Measurements from ENCODE around the gene MAPK6. TPM values are rescaled to one million over a fixed set of nuclear protein-coding genes. Genes with fewer than 3 reads are reported as not detected.

The MAPK6 gene
- total and polyA plus RNA-seq, 8 donors, result 24.6 to 35.8 (median 26.4) TPM

- no peak overlapping the region for H3K27ac ChIP-seq
- no peak for ATAC-seq
- no peak for TF ChIP-seq CTCF (IDR thresholded peaks at IDR 0.05)
- no peaks in the 10 kb centered on the region for H3K36me3 ChIP-seq
- no peaks in the 10 kb centered on the region for H3K9me3 ChIP-seq
- no peak for DNase-seq
- H3K27me3 ChIP-seq, result no peaks in the 10 kb centered on the region
- intact Hi-C loops (cut with DNase I), result no loop called here
- no peaks in the 10 kb centered on the region for H3K4me1 ChIP-seq
- H3K4me3 ChIP-seq, result no peak overlapping the region
These were observed 59.3 kb downstream of the MAPK6 start for GRCh38 chr15:52078197-52078875.

- ATAC-seq, result peak; percentile 84
- no peaks in the 10 kb centered on the region for H3K4me1 ChIP-seq
- no peak overlapping the region for H3K4me3 ChIP-seq
- H3K36me3 ChIP-seq, result no peaks in the 10 kb centered on the region
- TF ChIP-seq CTCF (IDR thresholded peaks at IDR 0.05), result peak; percentile 73 to 81
- peak; percentile 50 to 89 (median 78) for DNase-seq
- H3K27ac ChIP-seq, result no peak overlapping the region
- no peaks in the 10 kb centered on the region for H3K9me3 ChIP-seq
- H3K27me3 ChIP-seq, result no peaks in the 10 kb centered on the region
- intact Hi-C loops (cut with DNase I), result no loop called here
These were observed 60.1 kb downstream of the MAPK6 start for GRCh38 chr15:52078876-52079700.

GRCh38 chr15:52080031-52080430 is 61.0 kb downstream of the MAPK6 start:
- Histone ChIP-seq H3K27me3 (no peaks in the 10 kb centered on the region), H3K4me3 (no peak overlapping the region), H3K36me3 (no peaks in the 10 kb centered on the region), H3K27ac (no peak overlapping the region), H3K9me3 (no peaks in the 10 kb centered on the region), H3K4me1 (no peaks in the 10 kb centered on the region)
- no peak for TF ChIP-seq CTCF (IDR thresholded peaks at IDR 0.05)
- intact Hi-C loops (cut with DNase I), result no loop called here
- ATAC-seq (peak; percentile 69), DNase-seq (no peak)

GRCh38 chr15:52080706-52081392 is 61.8 kb downstream of the MAPK6 start:
- ATAC-seq (no peak), DNase-seq (no peak)
- H3K4me1 ChIP-seq, result no peaks in the 10 kb centered on the region
- H3K4me3 ChIP-seq, result no peak overlapping the region
- no peaks in the 10 kb centered on the region for H3K36me3 ChIP-seq
- no peaks in the 10 kb centered on the region for H3K27me3 ChIP-seq
- TF ChIP-seq CTCF (IDR thresholded peaks at IDR 0.05), result no peak
- intact Hi-C loops (cut with DNase I), result no loop called here
- H3K27ac ChIP-seq, result no peak overlapping the region
- H3K9me3 ChIP-seq, result peaks cover 0 to 1% of the 10 kb centered on the region in 2 donors

All from left lung (tissue), 10 donors.